ENCODE data around the gene CHGA.
A peak's percentile ranks its signal among the peaks of the same experiment; 100 is the strongest.

CHGA gene

DNA sequence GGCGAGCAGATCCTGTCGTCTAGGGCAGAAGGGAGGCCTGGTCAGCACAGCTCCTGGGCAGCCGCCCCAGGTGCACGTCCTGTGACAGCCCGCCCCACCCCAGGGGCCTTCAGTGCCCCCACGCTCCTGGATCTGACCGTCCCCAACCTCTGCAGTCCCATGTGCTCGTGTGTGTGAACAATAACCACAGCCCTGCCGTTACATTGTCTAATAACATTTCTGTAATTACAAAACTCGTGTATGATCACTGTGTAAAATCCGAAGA, 39.8 kb downstream of the CHGA start:
- DNase-seq, result no peak

GRCh38 chr14:92963301-92964123, 40.6 kb downstream of the CHGA start:
- peak; percentile 12 for DNase-seq

- no peak for DNase-seq
Measured at GRCh38 chr14:92964124-92965109, 41.5 kb downstream of the CHGA start.

DNA sequence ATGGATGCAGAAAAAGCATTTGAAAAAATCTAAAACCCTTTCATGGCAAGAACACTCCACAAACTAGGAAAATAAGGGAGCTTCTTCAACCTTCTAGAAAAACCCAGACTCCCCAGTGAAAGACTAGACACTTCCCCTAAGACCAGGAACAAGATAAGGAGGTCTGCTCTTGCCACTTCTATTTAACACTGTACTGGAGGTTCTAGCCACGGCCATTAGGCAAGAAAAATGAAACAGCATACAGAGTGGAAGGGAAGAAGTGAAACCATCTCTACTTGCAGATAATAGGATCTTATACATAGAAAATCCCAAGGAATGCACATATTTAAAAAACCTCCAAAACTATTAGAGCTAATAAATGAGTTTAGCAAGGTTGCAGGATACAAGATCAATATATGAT, 42.3 kb downstream of the CHGA start:
- DNase-seq, result no peak

- no peak for DNase-seq
Measured at GRCh38 chr14:92967346-92967926, 44.5 kb downstream of the CHGA start.

DNA sequence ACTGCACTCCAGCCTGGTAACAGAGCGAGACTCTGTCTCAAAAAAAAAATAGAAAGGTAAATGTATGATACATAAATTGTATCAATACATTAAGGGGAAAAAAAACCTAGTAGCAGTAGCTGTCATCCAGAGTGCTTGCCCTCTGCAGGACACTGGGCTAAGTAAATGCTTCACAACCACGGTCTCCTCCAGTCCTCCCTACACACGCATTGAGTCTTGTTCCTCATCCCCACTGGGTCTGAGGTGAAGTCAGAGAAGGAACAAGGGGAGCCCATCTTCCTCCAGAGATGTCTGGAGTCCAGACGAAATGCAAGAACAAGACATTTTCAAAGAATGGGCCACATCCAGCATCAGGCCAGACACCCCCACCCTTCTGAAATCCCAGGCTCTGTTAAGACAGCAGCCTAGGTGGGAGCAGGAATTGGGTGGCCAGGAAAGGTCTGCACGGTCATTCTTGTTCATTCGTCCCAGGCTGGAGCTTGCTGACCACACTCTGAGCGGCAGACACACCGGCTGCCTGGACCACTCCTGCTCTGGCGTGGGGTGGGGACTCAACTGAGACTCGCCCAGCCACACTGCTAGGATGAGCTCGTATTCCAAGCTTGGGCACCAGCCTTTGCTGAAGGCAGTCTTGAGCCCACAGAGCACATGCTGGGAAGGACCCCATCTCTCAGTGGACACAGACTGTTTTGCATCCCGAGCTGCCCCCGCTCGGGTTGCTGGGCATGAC, 45.5 kb downstream of the CHGA start:
- no peak for DNase-seq

- peak; percentile 43 for DNase-seq
Measured at GRCh38 chr14:92969430-92969829, 46.5 kb downstream of the CHGA start.

- peak; percentile 43 for DNase-seq
Measured at GRCh38 chr14:92969871-92970270, 46.9 kb downstream of the CHGA start.

GRCh38 chr14:92970271-92970670, 47.3 kb downstream of the CHGA start:
- DNase-seq, result peak; percentile 58

DNA sequence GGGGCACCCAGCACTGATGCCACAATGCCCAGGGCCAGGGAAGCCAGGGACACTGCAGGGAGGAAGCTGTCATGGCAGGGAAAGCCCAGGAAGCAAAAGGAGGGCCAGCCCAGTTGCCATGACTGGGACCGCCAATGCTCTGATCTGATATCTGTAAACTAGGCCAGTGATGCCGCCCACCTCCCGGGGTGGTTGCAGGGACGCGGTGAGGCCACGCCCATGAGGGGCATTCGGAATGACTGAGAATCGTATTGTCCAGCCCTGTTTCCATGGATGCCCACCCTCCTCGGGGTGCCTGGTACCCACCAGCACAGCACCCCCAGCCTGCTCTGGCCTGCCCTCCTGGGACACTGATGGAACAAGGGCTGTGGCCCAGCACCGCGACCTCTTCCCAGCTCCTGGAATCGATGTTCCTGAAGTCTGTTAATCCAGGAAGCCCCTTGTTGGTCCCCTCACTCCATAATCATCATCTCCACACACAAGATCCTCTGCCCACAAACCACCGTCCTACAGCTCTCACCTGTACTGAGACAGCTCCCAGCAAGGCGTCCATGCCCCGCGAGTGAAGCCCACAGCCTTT, 48.7 kb downstream of the CHGA start:
- DNase-seq, result no peak

GRCh38 chr14:92973261-92973797, 50.4 kb downstream of the CHGA start:
- DNase-seq, result peak; percentile 54

GRCh38 chr14:92973798-92974372, 50.9 kb downstream of the CHGA start:
- DNase-seq, result no peak

GRCh38 chr14:92974541-92975345, 51.8 kb downstream of the CHGA start:
- no peak for DNase-seq

DNA sequence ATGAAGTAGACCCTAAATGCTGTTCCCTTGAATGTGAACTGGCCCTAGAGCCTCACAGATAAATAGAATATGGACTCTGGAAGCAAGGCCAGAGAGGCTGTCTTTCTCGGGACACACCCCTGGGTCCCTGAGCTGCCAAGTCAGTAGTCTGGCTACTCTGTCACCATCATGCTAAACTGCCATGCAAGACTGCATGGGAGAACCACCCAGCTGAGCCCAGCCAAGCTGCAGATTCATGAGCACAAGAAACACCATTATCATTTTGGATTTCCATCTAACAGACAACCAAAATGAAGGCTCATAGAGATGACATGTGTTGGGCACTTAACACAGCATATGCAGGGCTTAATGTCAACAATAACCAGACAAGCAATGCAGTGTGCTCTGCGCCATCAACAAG, 53.3 kb downstream of the CHGA start:
- DNase-seq, result no peak

- no peak for DNase-seq
Measured at GRCh38 chr14:92978229-92979021, 55.5 kb downstream of the CHGA start.

DNA sequence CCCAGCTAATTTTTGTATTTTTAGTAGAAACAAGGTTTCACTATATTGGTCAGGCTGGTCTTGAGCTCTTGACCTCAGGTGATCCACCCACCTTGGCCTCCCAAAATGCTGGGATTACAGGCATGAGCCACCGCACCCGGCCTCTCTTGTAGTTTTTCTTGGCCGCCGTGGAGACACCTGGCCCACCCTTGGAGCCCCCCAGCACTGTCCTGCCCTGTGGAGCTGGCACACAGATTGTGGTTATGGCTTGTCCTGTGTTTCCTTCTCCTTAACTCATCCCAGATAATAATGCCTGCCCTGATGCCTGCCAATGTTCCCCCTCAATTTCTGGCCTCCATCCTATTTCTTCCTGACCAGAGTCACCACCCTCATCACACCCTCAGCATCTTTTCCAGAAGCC, 57.9 kb downstream of the CHGA start:
- no peak for DNase-seq

DNA sequence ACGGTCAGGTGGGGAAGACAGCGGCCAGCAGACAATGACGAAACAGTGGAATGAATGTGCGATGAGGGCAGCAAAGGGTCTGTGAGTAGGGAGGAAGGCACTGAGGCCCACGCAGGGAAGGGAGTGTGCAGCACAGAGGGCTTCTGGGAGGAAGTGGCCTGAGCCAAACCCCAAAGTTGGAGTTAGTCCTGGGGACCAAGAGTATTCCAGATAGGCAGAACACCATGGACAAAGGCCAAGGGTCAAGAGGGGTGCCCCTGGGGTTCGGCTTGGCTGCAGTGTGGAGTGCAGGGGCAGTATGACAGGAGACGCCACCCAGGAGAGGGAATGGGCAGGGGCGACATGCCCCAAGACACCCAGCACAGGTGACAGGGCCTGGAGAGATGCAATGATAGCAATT, 58.8 kb downstream of the CHGA start:
- DNase-seq, result no peak

GRCh38 chr14:92982956-92983355, 60.0 kb downstream of the CHGA start:
- no peak for DNase-seq

DNA sequence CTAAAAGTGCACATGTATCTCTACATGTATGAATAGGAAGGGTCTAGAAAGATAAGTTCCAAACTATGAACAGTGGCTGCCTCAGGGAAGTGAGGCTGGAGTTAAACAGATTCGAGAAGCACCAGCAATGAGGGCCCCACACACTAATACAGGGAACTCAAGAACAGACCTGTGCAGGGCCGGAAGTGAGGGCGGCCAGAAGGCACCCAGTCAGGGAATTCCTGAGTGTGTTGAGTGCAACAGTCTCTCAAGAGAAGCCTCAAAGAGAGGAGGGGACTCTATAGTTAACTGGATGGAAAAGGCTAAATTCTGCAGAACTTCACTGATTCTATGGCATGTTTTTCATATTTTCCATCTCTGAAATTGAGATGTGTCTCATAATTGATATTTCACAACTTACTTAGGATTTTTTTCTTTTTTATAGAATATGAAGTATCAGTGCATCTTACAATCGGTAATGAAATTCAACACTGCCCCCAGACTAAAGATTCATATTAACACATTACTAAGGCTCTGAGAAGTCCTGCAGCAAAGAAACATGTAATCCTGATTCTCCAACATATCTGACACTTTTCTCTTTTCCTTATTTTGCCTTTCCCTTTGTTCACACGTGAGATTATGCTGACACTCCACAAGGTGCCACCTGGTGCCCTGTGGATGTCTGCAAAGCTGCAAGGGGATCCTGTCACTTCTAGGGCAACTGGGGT, 61.3 kb downstream of the CHGA start:
- no peak for DNase-seq
